Esophagus squamous epithelium (tissue), 4 donors: Measurements from ENCODE around the gene PPFIA4.

ENCODE experiments used
- CTCF ChIP-seq, 6 experiments: fragments of 450-650 bp in 4 of 6; fragments of 200-600 bp in 2 of 6; sonication (generic) in 2 of 6; IDR thresholded peaks; one replicate each; pipeline ENCODE4 v1.5.1; 2016 to 2019; ENCODE audit warnings: antibody characterized with exemption in 6 of 6, mild to moderate bottlenecking in 4 of 6, moderate library complexity in 4 of 6
- POLR2A ChIP-seq, 4 donors: fragments of 450-650 bp; IDR thresholded peaks; one replicate each; pipeline ENCODE4 v1.6.1; 2017; ENCODE audit warnings: antibody characterized with exemption in 4 of 4, mild to moderate bottlenecking in 4 of 4, moderate library complexity in 3 of 4

DNA sequence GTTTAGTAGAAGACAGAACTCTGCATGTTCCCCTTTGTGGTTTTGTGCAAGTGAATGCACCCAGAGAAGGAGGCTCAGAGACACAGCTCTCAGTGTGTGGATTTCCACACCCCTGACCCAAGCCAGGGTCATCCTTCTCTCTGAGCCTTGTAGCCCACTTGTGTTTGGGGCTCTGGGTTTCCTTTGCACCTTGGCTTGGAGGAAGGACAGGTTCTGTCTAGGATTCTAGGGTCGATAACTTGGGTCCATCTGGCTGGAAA, 32.3 kb downstream of the PPFIA4 start:
- TF ChIP-seq CTCF (IDR thresholded peaks at IDR 0.05) (no peak), POLR2A (IDR thresholded peaks at IDR 0.05) (no peak)
